OCI-LY1 (cell line): ENCODE results near the gene METTL2A.
"Not testable (repeated sequence)": the region's sequence is repeated elsewhere in the genome, so short reads cannot be mapped to it uniquely, and the experiment has no call there.

Experiments used
- EZH2 ChIP-seq: fragments of 200-600 bp; sonication (generic), shearing (Covaris generic); IDR thresholded peaks from 2 replicates; pipeline ENCODE4 v1.8.0; 2017; ENCODE audit warnings: borderline replicate concordance, mixed run types, mild to moderate bottlenecking, antibody characterized with exemption, low read length, moderate library complexity, mixed read lengths
- TF ChIP-seq, protein P1 (sequence below): fragments of 200-600 bp; sonication (generic), shearing (Covaris generic); IDR thresholded peaks from 2 replicates; pipeline ENCODE4 v1.5.1; 2017; ENCODE audit warnings: mild to moderate bottlenecking, antibody characterized with exemption, low read length, moderate library complexity, mixed read lengths

DNA sequence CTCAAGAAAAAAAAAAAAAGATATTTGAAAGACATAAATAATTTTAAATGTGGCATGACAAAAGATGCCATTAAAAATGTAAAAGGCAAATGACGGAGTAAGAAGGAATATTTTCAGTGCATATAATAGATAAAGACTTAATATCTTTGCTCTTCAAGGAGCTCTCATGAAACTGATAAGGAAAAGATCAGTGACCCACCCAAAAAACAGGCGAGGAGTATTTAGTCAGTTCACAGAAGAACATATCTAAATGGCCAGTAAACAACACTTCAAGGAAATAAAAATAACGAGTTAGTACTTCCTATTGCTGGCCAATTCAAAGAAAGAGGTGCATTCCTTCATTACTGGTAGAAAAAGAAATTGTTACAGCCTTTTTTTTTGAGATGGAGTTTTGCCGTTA, 22.1 kb downstream of the METTL2A start:
- TF ChIP-seq EZH2, result not testable (repeated sequence)
- TF ChIP-seq, protein P1, sequence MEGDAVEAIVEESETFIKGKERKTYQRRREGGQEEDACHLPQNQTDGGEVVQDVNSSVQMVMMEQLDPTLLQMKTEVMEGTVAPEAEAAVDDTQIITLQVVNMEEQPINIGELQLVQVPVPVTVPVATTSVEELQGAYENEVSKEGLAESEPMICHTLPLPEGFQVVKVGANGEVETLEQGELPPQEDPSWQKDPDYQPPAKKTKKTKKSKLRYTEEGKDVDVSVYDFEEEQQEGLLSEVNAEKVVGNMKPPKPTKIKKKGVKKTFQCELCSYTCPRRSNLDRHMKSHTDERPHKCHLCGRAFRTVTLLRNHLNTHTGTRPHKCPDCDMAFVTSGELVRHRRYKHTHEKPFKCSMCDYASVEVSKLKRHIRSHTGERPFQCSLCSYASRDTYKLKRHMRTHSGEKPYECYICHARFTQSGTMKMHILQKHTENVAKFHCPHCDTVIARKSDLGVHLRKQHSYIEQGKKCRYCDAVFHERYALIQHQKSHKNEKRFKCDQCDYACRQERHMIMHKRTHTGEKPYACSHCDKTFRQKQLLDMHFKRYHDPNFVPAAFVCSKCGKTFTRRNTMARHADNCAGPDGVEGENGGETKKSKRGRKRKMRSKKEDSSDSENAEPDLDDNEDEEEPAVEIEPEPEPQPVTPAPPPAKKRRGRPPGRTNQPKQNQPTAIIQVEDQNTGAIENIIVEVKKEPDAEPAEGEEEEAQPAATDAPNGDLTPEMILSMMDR, result not testable (repeated sequence)
